HG03064 (cell line): ENCODE data around the gene CAPN13.

ENCODE experiments used
- ATAC-seq: cut with Tn5 transposase; IDR thresholded peaks from one replicate; pipeline ENCODE4 v1.9.1; 2021; ENCODE audit warnings: low read depth; ENCODE audit not compliant: unreplicated experiment

CAPN13 gene

GRCh38 chr2:30789670-30790210 is 17.5 kb downstream of the CAPN13 start:
- ATAC-seq = no peak

GRCh38 chr2:30786923-30787685 is 20.1 kb downstream of the CAPN13 start:
- ATAC-seq = no peak

- no peak for ATAC-seq
Observed at GRCh38 chr2:30784682-30785081, 22.6 kb downstream of the CAPN13 start.

- no peak for ATAC-seq
Observed at GRCh38 chr2:30781961-30782533, 25.2 kb downstream of the CAPN13 start.

- ATAC-seq = no peak
Observed at GRCh38 chr2:30781451-30781850, 25.8 kb downstream of the CAPN13 start.

- ATAC-seq = no peak
Observed at GRCh38 chr2:30780776-30781330, 26.4 kb downstream of the CAPN13 start.

GRCh38 chr2:30778611-30779010 is 28.6 kb downstream of the CAPN13 start:
- no peak for ATAC-seq

- ATAC-seq = no peak
Observed at GRCh38 chr2:30777661-30778505, 29.4 kb downstream of the CAPN13 start.

GRCh38 chr2:30776831-30777635 is 30.2 kb downstream of the CAPN13 start:
- ATAC-seq = no peak

GRCh38 chr2:30775833-30776232 is 31.4 kb downstream of the CAPN13 start:
- no peak for ATAC-seq

- ATAC-seq = no peak
Observed at GRCh38 chr2:30772021-30772705, 35.1 kb downstream of the CAPN13 start.

- no peak for ATAC-seq
Observed at GRCh38 chr2:30770816-30771576, 36.2 kb downstream of the CAPN13 start.

- no peak for ATAC-seq
Observed at GRCh38 chr2:30769891-30770462, 37.3 kb downstream of the CAPN13 start.

GRCh38 chr2:30769481-30769780 is 37.8 kb downstream of the CAPN13 start:
- ATAC-seq = no peak

GRCh38 chr2:30768708-30769480 is 38.4 kb downstream of the CAPN13 start:
- ATAC-seq = no peak

GRCh38 chr2:30768036-30768686 is 39.1 kb downstream of the CAPN13 start:
- ATAC-seq = no peak

GRCh38 chr2:30766666-30767065 is 40.6 kb downstream of the CAPN13 start:
- ATAC-seq = no peak
